Activated T-helper 1 cell treated with anti-CD3 and anti-CD28 coated beads, Interleukin-2, amount 50 U/mL, for 16 hours (primary cell): ENCODE results near the gene C1orf50.
A peak's percentile ranks its signal among the peaks of the same experiment; 100 is the strongest.

Experiments
- DNase-seq, 2 donors: peaks; one replicate each; pipeline ENCODE4 v3.0.0-alpha.2; 2020; ENCODE audit warnings: low read depth in 1 of 2, low spot score in 1 of 2

C1orf50 gene

DNA sequence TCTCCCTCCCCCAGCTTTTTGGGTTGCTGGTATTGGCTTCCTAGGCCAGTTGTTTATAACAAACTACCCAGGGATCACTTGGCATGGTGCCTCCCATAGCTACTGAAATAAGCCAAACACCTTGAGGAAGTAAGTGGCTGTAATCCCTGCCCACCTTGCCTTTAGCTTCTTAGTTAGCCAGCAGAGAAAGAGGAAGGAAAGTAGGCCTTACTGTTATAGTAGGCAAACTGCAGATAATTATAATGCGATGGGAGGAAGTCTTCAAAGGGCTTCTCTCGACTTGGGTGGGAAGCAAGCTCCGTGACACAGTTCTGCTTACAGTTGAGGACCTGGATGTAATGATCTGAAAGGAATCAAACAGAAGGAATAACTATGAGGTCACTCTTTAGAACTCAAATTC is 8.4 kb upstream of the C1orf50 start:
- no peak for DNase-seq

DNA sequence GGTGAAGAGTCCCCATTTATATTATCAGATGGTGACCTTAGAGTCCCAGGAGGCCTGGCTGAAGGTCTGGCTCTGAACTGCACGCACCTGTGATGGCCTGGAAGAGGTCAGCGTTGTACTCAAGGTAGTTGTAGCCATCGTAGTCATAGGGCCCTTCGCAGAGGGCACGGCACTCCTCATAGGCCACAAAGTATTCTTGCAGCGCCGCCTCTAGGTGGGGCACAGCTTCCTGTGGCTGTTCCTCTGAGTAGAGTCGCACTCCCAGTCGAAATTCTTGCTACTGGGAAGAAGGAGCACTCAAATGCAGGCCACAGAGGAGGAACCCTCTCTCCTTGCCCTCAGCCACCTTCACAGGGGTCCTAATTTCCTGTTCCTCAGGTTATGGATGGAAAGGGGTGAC is 7.9 kb upstream of the C1orf50 start:
- no peak for DNase-seq

DNA sequence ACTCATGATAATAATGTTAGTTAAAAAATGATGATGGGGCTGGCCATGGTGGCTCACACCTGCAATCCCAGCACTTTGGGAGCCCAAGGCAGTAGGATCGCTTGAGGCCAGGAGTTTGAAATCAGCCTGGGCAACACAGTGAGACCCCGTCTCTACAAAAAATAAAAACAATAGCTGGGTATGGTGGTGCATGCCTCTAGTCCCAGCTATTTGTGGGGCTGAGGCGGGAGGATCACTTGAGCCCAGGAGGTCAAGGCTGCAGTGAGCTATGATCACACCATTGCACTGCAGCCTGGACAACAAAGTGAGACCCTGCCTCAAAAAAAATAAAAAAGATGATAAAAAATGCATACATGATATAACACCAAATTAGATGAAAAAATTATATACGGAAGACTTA is 5.5 kb upstream of the C1orf50 start:
- DNase-seq = no peak

DNA sequence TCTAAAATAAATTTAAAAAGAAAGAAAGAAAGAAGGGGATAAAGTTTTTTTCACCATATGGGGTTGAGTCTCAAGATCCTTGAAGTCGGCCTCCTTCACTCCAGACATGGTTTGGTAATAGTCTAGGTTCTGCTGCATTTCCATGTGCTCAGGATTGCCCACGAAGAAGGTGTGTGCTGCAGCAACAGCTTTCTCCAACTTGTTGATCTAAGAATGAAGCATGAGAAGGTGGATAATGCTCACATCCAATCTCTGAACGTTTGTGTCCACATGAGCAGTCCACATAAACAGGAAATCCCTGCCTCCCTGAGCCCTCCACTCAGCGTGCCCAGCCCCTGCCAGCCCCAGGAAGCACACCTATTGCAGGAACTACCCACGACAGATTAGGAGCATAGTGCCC is 4.8 kb upstream of the C1orf50 start:
- DNase-seq = no peak

DNA sequence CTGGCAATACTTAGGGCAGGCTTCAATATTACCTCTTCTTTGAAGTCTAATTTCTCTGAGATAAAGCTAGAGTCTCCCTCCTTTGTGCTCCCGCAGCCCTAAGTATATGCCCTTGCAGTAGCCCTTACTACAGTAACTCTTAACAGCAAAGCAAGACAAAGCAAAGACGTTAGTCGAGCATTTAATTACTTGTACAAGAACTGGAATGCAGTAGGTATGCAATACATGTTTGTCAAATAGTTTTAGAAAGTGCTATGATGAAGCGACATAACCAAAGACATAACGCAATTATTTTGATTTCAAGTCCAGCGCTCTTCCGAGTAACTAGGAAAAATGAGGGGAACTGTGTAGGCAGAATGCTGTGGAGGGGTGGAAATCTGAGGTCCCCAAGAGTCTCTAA is 1.8 kb upstream of the C1orf50 start:
- no peak for DNase-seq

DNA sequence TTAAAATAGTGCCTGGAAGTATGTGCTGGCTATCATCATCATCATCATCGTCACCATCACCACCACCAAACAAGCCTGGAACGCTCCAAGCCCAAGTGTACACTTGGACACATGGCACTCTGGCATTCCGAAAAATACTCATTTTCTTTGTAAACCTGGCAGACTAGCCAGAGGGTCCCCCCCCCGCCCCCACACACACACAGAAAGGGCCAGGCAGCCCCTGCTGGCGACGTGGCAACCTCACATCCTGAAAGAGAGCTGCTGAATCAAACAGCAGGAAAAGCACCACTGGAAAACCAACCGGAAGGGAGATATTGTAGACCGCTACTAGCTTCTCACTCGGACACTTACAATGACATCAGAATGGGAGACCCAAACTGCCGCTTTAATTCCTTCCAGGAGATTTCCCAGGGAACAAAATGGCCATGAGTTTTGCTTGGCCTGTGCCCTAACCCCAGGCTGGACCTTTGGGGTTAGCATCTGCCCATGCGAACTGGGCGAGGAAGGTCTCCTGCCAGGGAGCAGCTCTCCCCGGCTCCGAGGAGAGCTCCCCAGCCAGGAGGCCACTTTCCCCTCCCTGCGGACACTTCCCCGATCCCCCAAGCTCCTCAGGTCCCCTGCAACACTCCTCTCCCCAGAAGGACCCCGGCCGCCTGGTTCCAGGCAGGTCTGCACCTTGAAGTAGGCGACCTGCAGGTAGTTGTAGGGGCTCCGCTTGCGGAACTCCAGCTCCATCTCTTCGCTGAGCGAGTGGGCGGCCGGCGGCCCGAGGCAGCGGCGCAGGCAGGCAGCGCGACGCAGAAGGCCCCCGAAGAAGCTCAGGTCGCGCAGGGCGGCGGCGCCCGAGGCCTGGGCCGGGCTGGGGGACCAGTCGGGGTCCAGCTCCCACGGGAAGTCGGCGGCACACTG is 963 bp upstream of the C1orf50 start:
- peak in 1 of 2 donors; percentile 23 for DNase-seq

DNA sequence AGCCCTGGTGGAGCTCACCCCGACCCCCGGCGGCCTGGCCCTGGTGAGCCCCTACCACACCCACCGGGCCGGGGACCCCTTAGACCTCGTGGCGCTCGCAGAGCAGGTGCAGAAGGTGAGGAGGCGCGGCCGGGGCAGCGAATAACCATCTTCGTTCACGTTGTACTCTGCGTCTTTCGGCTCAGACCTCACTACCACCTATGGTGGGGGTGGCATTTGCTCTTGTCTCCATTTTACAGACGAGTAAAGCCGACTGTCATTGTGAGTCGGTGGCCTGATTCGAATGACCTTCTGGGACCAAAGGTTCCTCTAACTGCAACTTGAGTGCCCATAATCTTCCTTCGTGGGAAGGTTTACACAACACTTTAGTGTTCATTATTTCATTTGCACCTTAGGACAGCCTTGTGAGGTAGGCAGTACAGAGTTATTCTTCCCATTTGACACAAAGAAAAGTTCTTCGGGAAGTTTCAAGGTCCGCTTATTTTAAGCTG is 506 bp downstream of the C1orf50 start:
- DNase-seq = no peak

DNA sequence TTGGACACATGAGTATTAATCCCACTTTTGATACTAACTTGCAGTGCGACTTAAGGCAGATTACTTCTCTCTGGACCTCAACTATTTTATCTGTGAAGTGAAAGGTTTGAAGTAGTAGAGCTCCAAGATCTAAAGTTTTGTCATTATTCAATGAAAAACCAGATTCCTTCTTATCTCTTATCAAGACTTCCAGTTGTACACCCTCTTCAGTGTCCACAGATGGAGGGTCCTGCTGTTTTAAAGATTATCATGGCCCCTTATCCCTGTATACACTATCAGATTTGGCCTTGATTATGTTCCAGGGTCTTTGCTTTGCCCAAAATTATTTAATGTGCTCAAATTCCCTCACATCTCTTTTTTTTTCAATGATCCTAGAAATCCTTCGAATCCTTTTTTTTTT is 1.1 kb downstream of the C1orf50 start:
- no peak for DNase-seq

GRCh38 chr1:42769811-42770210 is 2.8 kb downstream of the C1orf50 start:
- DNase-seq = no peak

GRCh38 chr1:42773420-42773819 is 6.4 kb downstream of the C1orf50 start:
- no peak for DNase-seq

GRCh38 chr1:42774928-42775526 is 8.0 kb downstream of the C1orf50 start:
- no peak for DNase-seq

GRCh38 chr1:42776502-42776901 is 9.5 kb downstream of the C1orf50 start:
- DNase-seq = no peak

DNA sequence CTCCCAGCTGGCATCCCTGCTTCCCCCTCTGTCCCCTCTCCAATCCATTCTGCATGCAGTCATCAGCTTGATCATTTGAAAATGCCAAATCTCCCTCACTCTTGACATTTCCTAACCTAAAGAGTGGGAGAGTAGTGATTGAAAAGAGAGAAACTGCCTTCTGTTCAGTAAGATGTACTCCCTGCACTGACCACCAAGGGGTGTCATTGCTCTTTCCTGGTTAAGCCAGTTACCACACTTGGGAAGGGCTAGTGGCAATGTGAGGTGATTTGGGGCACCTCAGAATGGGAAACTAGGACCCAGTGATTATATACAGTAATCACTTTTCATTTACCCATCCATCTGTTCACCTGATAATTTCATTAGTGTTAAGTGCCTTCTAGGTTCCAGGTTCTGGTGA is 10.8 kb downstream of the C1orf50 start:
- peak in 1 of 2 donors; percentile 2 for DNase-seq

DNA sequence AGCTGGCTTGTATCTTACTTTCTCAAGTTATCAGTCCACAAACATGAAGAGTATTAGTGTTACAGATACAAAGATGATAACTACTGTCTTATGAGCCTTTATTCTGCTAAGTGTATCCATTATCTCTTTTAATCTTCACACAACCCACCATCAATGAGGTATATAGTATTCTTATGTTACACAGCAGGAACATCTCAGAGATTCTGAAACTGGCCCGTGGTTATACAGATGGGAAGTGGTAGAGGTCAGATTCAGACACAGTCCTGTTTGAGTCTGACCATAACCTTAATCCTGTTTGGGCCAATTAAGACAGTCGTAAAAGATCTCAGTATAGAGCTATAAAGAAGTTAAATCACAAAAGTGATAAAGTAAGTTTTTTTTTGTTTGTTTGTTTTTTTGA is 12.7 kb downstream of the C1orf50 start:
- no peak for DNase-seq

DNA sequence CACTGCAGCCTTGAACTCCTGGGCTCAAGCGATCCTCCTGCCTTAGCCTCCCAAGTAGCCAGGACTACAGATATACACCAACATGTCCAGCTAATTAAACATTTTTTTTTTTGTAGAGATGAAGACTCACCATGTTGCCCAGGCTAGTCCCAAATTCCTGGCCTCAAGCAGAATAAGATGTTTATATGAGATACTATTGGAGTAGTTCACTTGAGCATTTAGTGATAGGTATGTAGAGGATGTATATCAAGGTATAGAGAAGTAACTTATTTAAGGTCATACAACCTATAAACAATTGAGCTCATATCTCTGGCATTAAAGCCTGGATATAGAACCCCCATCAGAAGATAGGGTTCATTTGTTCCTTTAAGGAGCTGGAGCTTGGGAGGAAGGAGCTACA is 13.1 kb downstream of the C1orf50 start:
- no peak for DNase-seq

DNA sequence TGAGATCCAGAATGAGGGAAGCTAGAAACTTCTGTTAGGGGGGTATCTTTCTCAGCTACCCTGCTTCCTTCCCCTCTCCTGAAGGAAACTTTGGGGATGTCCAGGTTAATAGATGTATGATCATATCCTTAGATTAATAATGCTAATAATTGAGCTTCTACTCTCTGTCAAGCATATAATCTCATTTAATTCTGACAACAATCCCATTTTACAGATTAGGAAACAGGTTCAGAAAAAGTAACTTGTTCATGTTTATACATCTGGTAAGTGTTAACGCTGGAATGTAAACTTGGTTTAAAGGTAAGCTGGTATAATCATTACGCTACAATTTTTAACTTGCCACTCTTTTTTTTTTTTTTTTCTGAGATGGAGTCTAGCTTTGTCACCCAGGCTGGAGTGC is 16.0 kb downstream of the C1orf50 start:
- no peak for DNase-seq

DNA sequence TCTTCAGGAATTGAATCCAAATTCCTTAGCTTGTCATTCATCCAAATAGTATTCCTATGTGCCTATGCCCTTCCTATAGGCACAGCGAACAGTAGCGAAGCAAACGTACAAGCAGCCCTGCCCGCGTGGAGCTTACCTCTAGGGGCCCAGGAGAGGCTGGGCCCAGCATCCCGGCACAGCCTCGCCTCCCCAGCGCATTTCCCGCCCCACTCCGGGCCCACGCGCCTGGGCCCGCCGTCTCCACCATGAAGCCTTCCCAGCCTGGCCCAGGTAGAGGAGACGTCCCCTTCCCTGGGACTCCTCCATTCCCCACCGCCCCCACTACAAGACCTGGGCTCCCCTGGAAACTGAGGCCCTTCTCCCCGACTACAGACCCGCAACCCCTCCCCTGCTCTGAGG is 17.5 kb downstream of the C1orf50 start:
- DNase-seq = no peak

GRCh38 chr1:42784946-42785693 is 18.1 kb downstream of the C1orf50 start, which contains the start of gene TMEM269:
Gene TMEM269 (plus strand): TSS chr1:42784991. CDS start chr1:42789894, 4,903 bp downstream.
- peak; percentile 16 to 26 for DNase-seq

DNA sequence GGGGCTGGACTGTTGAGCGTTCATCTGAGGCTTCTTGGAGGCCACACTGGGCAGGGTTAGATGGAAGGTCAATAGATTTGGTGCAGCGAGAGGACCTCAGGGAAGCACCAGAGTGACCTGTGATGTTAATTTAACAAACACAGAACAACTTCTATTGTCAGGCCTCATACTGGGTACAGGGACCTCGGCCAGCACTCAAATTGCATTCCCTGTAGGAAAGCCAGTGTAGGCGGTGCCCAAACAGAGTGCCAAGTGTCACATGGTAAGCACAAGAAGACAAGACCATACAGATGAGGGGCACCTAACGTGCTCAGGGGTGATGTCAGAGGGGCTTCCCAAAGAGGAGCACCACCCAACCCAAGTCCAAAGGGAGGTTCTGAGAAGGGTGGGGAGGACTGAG is 19.0 kb downstream of the C1orf50 start:
- DNase-seq = no peak

GRCh38 chr1:42788021-42788420 is 21.0 kb downstream of the C1orf50 start:
- DNase-seq = no peak

DNA sequence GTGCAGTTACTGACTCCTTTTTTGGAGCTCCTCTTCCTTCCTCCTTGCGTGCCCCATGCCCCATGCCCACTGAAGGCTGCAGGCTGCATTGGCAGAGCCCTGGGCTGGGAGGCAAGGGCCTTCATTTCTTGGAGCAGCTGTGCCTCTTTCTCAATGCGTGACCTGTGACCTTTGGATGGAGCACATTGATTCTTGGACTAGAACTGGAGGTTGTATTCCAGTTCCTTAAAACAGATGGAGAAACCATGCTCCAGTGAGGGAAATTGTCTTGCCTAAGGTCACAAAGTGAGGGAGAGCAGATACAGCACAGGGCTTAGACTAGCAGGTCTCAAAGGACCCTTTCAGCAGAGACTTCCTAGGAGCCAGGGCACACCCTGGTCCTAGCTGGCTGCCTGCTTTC is 26.8 kb downstream of the C1orf50 start:
- DNase-seq = no peak

DNA sequence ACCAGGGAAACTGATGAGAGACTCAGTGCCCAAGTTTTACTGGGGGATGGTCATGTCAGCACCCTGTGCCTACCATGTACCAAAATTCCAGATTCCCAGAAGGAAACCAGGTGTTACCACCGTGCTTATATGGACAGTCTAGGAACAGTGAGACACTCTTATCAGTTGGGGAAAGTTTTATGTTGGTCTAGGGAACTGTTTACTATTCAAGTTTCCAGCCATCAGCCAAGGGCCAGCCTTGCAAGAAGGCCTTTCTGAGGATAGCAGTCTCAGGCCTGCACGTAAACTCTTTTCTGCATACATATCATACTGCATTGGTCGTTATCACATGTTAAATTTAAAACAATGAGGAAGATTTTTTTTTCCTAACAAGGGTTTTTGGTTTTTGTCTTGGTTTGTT is 30.4 kb downstream of the C1orf50 start:
- DNase-seq = no peak
